ENCODE results near the gene B9D1.

- TF ChIP-seq SIN3A (IDR thresholded peaks at IDR 0.05; ENCODE audit: borderline replicate concordance, insufficient read depth, low read length): no peak
- no peak for TF ChIP-seq REST (IDR thresholded peaks at IDR 0.05; ENCODE audit: insufficient read depth in 1 of 2, low read depth in 2 of 2, low read length in 2 of 2)
Measured at GRCh38 chr17:19295473-19296135, 66.9 kb downstream of the B9D1 start.

All from PFSK-1 (cell line).